Measurements from ENCODE around the gene APOBEC2. TPM values are rescaled to one million over a fixed set of nuclear protein-coding genes. Genes with fewer than 3 reads are reported as not detected.

Gene APOBEC2
- total RNA-seq, 1 donor from 2014 or later, result not detected

DNA sequence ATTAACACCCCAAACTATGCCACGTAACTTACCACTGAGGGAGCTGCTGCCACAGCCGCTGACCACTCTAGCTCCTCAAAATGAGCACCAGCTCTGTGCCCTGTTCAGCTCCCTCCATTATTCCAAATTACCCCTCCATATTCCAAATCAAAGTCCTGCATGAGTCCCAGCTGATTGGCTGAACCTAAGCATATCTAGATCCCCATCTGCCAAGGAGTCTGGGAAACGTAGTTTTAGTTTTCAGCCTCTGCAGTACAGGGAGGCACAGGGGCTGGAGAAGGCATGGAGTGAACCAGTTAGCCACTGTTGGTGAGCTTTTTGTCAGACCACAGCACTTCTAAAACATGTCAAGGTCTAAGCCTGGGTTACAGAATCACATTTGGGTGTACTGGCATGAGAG lies 29.9 kb upstream of the APOBEC2 start:
- peaks cover 0 to 6% of the 10 kb centered on the region in 2 donors for H3K4me1 ChIP-seq
- H3K4me3 ChIP-seq, result no peak overlapping the region
- H3K36me3 ChIP-seq, result no peaks in the 10 kb centered on the region
- intact Hi-C loops (cut with DNase I), result no loop called here
- no peaks in the 10 kb centered on the region for H3K9me3 ChIP-seq
- TF ChIP-seq, protein P1, sequence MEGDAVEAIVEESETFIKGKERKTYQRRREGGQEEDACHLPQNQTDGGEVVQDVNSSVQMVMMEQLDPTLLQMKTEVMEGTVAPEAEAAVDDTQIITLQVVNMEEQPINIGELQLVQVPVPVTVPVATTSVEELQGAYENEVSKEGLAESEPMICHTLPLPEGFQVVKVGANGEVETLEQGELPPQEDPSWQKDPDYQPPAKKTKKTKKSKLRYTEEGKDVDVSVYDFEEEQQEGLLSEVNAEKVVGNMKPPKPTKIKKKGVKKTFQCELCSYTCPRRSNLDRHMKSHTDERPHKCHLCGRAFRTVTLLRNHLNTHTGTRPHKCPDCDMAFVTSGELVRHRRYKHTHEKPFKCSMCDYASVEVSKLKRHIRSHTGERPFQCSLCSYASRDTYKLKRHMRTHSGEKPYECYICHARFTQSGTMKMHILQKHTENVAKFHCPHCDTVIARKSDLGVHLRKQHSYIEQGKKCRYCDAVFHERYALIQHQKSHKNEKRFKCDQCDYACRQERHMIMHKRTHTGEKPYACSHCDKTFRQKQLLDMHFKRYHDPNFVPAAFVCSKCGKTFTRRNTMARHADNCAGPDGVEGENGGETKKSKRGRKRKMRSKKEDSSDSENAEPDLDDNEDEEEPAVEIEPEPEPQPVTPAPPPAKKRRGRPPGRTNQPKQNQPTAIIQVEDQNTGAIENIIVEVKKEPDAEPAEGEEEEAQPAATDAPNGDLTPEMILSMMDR (IDR thresholded peaks at IDR 0.05), result no peak
- no peak overlapping the region for H3K27ac ChIP-seq
- H3K27me3 ChIP-seq, result no peaks in the 10 kb centered on the region
- DNase-seq (ENCODE audit: low spot score in 2 of 2), result no peak

DNA sequence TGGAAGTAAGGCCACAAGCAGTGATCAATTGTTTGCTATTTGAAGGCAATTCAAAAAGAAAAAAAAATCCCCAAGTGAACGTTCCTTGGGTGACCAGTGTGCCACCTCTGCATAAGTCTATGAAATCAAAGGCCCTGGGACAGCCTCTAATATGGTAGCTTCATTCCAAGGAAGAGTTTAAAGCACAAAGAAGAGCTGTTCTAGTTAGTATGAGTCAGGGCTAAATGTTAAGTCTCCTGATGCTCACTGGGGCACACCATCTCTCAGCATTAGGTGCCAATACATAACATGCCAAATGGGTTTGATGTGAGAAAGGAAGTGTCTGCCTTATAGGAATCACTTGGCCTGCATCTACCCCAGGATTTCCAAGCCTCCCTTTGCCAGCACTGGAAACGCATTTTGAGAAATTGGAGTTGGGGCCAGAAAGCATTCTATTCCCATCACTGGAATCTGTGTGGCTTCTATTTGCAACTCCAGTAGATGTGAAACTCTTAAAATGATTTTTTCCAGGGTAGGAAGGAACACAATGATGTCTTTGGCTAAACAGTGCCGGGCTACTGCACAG lies 27.0 kb upstream of the APOBEC2 start:
- no peaks in the 10 kb centered on the region for H3K9me3 ChIP-seq
- H3K36me3 ChIP-seq, result no peaks in the 10 kb centered on the region
- H3K4me1 ChIP-seq, result peaks cover 0 to 12% of the 10 kb centered on the region in 2 donors
- intact Hi-C loops (cut with DNase I), result loop anchor here (5.0 kb wide), 2 partner anchors 129 to 1679 kb away; no protein-coding TSS in a partner anchor
- DNase-seq (ENCODE audit: low spot score in 2 of 2), result no peak
- TF ChIP-seq, protein P1 (IDR thresholded peaks at IDR 0.05), result no peak
- no peak overlapping the region for H3K4me3 ChIP-seq
- no peaks in the 10 kb centered on the region for H3K27me3 ChIP-seq
- H3K27ac ChIP-seq, result no peak overlapping the region

DNA sequence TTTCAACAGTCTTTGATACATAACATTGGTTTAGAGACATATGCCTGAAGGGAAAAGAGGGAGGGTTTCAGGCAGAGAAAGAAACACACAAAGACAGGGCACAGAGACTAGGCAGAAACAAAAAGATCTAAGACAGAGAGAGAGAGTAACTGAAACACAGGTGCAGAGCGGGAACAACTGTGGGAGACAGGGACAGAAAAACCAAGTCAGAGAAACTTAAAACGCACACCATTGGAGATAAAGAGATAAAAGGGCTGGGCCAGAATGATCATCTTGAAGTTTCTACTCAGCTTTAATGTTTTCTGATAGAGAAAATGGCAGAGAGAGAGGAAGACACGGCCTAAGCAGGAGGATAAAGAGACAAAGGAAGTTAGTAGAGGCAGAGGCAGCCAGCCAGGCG lies 25.8 kb upstream of the APOBEC2 start:
- intact Hi-C loops (cut with DNase I), result loop anchor here (5.0 kb wide), 2 partner anchors 130 to 1680 kb away; no protein-coding TSS in a partner anchor
- Histone ChIP-seq H3K4me3 (peak overlapping the region; percentile 42 to 69), H3K27ac (no peak overlapping the region), H3K4me1 (peaks cover 0 to 12% of the 10 kb centered on the region in 2 donors), H3K27me3 (no peaks in the 10 kb centered on the region), H3K36me3 (no peaks in the 10 kb centered on the region), H3K9me3 (no peaks in the 10 kb centered on the region)
- no peak for DNase-seq (ENCODE audit: low spot score in 2 of 2)
- TF ChIP-seq, protein P1 (IDR thresholded peaks at IDR 0.05), result no peak

DNA sequence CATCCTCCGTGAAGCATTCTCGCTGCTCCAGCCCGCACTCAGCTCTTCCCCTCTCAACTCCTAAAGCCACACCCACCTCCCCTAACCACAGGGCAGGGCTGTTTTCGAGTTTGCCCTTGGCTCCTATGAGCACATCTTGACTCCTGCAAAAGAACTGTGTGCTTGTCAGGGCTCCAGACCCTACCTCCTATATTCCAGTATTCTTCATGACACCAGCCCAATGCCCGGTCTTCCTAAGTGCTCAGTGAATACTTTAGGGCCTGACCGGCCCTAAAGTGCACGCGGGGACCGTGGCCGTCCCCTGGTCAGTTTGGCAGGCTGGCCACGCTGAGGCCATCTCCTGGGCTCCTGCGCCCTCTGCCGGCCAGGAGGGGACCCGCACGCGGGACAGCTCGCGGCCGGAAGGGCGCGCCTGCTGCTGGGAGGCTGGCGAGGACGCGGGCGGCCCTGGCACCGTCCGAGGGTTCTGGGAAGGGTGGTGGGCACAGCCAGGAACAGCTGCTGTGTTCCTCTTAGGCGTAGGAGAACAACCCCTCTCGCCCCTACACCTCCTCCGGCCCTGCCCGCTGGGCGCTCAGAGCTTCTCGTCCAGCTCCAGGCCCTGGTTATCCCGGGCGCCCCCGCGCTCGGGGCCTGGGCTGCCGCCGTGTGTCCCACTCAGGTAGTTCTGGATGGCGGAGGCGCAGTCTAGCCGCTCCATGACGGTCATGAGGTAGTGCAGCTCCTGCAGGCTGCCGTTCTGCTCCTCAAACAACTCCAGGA lies 25.0 kb upstream of the APOBEC2 start:
- Histone ChIP-seq H3K36me3 (no peaks in the 10 kb centered on the region), H3K27me3 (no peaks in the 10 kb centered on the region), H3K9me3 (no peaks in the 10 kb centered on the region), H3K27ac (peak overlapping the region; percentile 42 to 56), H3K4me1 (peaks cover 0 to 12% of the 10 kb centered on the region in 2 donors), H3K4me3 (peak overlapping the region; percentile 42 to 69)
- TF ChIP-seq, protein P1 (IDR thresholded peaks at IDR 0.05), result peak; percentile 98 to 99 (median 99)
- peak; percentile 34 to 92 for DNase-seq (ENCODE audit: low spot score in 2 of 2)
- intact Hi-C loops (cut with DNase I), result loop anchor here (1.0 to 5.0 kb wide), 5 partner anchors 22 to 1681 kb away; no protein-coding TSS in a partner anchor

DNA sequence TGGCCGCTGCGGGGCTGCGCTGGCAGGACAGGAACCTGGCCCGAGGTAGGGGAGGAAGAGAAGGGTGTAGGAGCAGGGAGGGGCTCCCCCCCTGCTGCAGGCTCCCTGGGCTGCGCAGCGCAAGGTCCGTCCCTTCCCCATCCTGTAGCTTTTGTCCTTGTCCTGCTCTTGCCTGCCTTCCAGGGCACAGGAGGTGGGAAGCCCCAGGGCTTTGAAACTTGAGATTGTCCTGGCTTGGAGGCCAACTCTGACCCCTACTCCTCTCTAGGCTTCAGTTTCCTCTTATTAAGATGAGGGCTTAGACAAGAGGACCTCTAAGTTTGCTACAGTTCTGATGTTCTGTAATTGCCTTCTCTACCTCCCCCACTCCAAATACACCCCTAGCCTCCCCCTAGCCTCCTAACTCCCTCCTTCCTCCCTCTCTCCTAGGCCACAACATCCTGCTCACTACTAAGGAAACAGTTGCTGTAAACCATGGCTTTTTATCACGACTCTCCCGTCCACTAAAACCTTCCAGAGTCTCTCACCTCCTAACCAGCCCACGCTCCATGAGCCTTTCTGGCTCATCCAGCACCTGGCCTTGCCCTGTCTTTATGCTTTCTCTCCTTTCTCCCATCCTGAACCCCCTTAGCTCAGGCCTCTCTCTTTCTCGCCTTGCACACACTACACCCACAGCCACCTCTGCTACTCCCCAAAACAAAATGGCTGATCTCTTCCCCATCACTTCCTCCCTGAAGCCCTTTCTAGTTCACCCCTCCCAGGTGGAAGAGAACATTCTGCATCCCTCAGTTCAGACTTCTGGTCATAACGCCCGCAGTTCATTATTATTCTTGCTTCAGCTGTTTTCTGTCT lies 24.2 kb upstream of the APOBEC2 start:
- TF ChIP-seq, protein P1 (IDR thresholded peaks at IDR 0.05), result no peak
- intact Hi-C loops (cut with DNase I), result loop anchor here (1.0 to 5.0 kb wide), 5 partner anchors 22 to 1681 kb away; no protein-coding TSS in a partner anchor
- DNase-seq (ENCODE audit: low spot score in 2 of 2), result no peak
- H3K4me3 ChIP-seq, result peak overlapping the region; percentile 42 to 69
- H3K4me1 ChIP-seq, result peaks cover 0 to 12% of the 10 kb centered on the region in 2 donors
- H3K36me3 ChIP-seq, result no peaks in the 10 kb centered on the region
- peak overlapping the region; percentile 42 to 56 for H3K27ac ChIP-seq
- no peaks in the 10 kb centered on the region for H3K9me3 ChIP-seq
- no peaks in the 10 kb centered on the region for H3K27me3 ChIP-seq
